ENCODE data around the gene CIPC.

Gene CIPC

DNA sequence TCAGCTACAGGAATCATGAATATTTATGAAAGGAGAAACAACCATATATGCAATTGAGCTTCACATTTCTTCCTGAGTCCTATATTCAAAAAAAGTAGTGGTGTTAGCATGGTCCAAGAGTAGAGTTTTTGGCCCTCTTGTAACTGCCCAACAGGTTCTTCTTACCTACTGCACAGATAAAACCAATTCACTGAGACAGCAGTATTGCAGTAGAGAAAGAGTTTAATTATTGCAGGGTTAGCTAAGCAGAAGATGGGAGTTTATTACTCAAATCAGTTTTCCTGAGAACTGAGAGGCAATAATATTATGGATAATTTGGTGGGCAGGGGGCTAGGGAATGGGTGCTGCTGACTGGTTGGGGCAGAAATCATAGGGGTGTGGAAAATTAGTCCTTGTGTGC is 6.5 kb upstream of the CIPC start:
- H2AFZ ChIP-seq (ENCODE audit: insufficient read depth, low read length, poor library complexity): no peak overlapping the region
- H3K4me3 ChIP-seq (ENCODE audit: low read depth, low read length): no peak overlapping the region
- H3K27me3 ChIP-seq (ENCODE audit: insufficient read depth, low read length): no peaks in the 10 kb centered on the region
- no peak overlapping the region for H2BK120ac ChIP-seq (ENCODE audit: insufficient read depth, low read length, poor library complexity)
- H3K4ac ChIP-seq (ENCODE audit: low read depth, low read length): no peak overlapping the region
- H3K36me3 ChIP-seq (ENCODE audit: control insufficient read depth in 1 of 2, insufficient read depth in 2 of 2, low read length in 2 of 2): peaks cover 0 to 1% of the 10 kb centered on the region in 2 experiments
- no peaks in the 10 kb centered on the region for H3K9me3 ChIP-seq (ENCODE audit: insufficient read depth, low read depth, low read length)
- H3K79me2 ChIP-seq (ENCODE audit: control insufficient read depth, insufficient read depth, low read length, poor library complexity): peaks cover 2% of the 10 kb centered on the region
- H2BK12ac ChIP-seq (ENCODE audit: low read length): no peak overlapping the region
- no peak for DNase-seq
- peaks cover 19% of the 10 kb centered on the region for H3K79me1 ChIP-seq (ENCODE audit: low read length)
- no peak overlapping the region for H3K27ac ChIP-seq (ENCODE audit: low read depth, low read length)
- H4K8ac ChIP-seq (ENCODE audit: low read depth, low read length): no peak overlapping the region
- no peak overlapping the region for H3K14ac ChIP-seq (ENCODE audit: low read length)
- peaks cover 17 to 18% of the 10 kb centered on the region in 2 experiments for H3K4me1 ChIP-seq (ENCODE audit: control insufficient read depth in 1 of 2, insufficient read depth in 2 of 2, low read length in 2 of 2)
- H3K18ac ChIP-seq (ENCODE audit: low read length): no peak overlapping the region
- H2AK5ac ChIP-seq (ENCODE audit: low read length): no peak overlapping the region
- no peak overlapping the region for H3K4me2 ChIP-seq (ENCODE audit: low read length)
- no peak overlapping the region for H4K12ac ChIP-seq (ENCODE audit: low read depth, low read length)
- no peak overlapping the region for H2BK5ac ChIP-seq (ENCODE audit: low read depth, low read length, poor library complexity)
- no peak overlapping the region for H3K9ac ChIP-seq (ENCODE audit: low read length)
- no peak overlapping the region for H3K23ac ChIP-seq (ENCODE audit: low read length)
- no peak overlapping the region for H4K91ac ChIP-seq (ENCODE audit: low read depth, low read length)

GRCh38 chr14:77092676-77093075 is 5.4 kb upstream of the CIPC start:
- Histone ChIP-seq H3K4ac (ENCODE audit: low read depth, low read length) (no peak overlapping the region), H3K23ac (ENCODE audit: low read length) (no peak overlapping the region), H4K12ac (ENCODE audit: low read depth, low read length) (no peak overlapping the region), H2BK12ac (ENCODE audit: low read length) (peak overlapping the region; percentile 63), H3K18ac (ENCODE audit: low read length) (no peak overlapping the region), H2BK120ac (ENCODE audit: insufficient read depth, low read length, poor library complexity) (no peak overlapping the region), H3K4me1 (ENCODE audit: control insufficient read depth in 1 of 2, insufficient read depth in 2 of 2, low read length in 2 of 2) (peaks cover 9 to 10% of the 10 kb centered on the region in 2 experiments), H2AK5ac (ENCODE audit: low read length) (no peak overlapping the region), H2BK5ac (ENCODE audit: low read depth, low read length, poor library complexity) (no peak overlapping the region), H3K9ac (ENCODE audit: low read length) (no peak overlapping the region), H3K9me3 (ENCODE audit: insufficient read depth, low read depth, low read length) (no peaks in the 10 kb centered on the region), H3K27me3 (ENCODE audit: insufficient read depth, low read length) (no peaks in the 10 kb centered on the region), H3K4me2 (ENCODE audit: low read length) (no peak overlapping the region), H3K36me3 (ENCODE audit: control insufficient read depth in 1 of 2, insufficient read depth in 2 of 2, low read length in 2 of 2) (peaks cover 0 to 1% of the 10 kb centered on the region in 2 experiments), H3K79me1 (ENCODE audit: low read length) (peaks cover 19% of the 10 kb centered on the region), H3K4me3 (ENCODE audit: low read depth, low read length) (no peak overlapping the region), H3K79me2 (ENCODE audit: control insufficient read depth, insufficient read depth, low read length, poor library complexity) (peaks cover 5% of the 10 kb centered on the region), H3K14ac (ENCODE audit: low read length) (no peak overlapping the region), H3K27ac (ENCODE audit: low read depth, low read length) (no peak overlapping the region), H4K8ac (ENCODE audit: low read depth, low read length) (no peak overlapping the region), H4K91ac (ENCODE audit: low read depth, low read length) (no peak overlapping the region), H2AFZ (ENCODE audit: insufficient read depth, low read length, poor library complexity) (no peak overlapping the region)
- no peak for DNase-seq
- no CpG with 5 or more reads among the region's 3 CpGs for WGBS (ENCODE audit: extremely low coverage, insufficient coverage, insufficient read length)

GRCh38 chr14:77094672-77095284 is 3.3 kb upstream of the CIPC start:
- Histone ChIP-seq H3K27me3 (ENCODE audit: insufficient read depth, low read length) (no peaks in the 10 kb centered on the region), H2BK12ac (ENCODE audit: low read length) (no peak overlapping the region), H3K18ac (ENCODE audit: low read length) (no peak overlapping the region), H2AK5ac (ENCODE audit: low read length) (no peak overlapping the region), H4K8ac (ENCODE audit: low read depth, low read length) (no peak overlapping the region), H2AFZ (ENCODE audit: insufficient read depth, low read length, poor library complexity) (no peak overlapping the region), H3K4me2 (ENCODE audit: low read length) (no peak overlapping the region), H3K23ac (ENCODE audit: low read length) (no peak overlapping the region), H3K9ac (ENCODE audit: low read length) (no peak overlapping the region), H3K14ac (ENCODE audit: low read length) (no peak overlapping the region), H3K36me3 (ENCODE audit: control insufficient read depth in 1 of 2, insufficient read depth in 2 of 2, low read length in 2 of 2) (peaks cover 0 to 1% of the 10 kb centered on the region in 2 experiments), H3K9me3 (ENCODE audit: insufficient read depth, low read depth, low read length) (no peaks in the 10 kb centered on the region), H3K4me3 (ENCODE audit: low read depth, low read length) (no peak overlapping the region), H4K12ac (ENCODE audit: low read depth, low read length) (no peak overlapping the region), H3K4ac (ENCODE audit: low read depth, low read length) (no peak overlapping the region), H3K4me1 (ENCODE audit: control insufficient read depth in 1 of 2, insufficient read depth in 2 of 2, low read length in 2 of 2) (peaks cover 4 to 7% of the 10 kb centered on the region in 2 experiments), H3K79me1 (ENCODE audit: low read length) (peaks cover 14% of the 10 kb centered on the region), H3K79me2 (ENCODE audit: control insufficient read depth, insufficient read depth, low read length, poor library complexity) (peaks cover 13% of the 10 kb centered on the region), H3K27ac (ENCODE audit: low read depth, low read length) (no peak overlapping the region), H2BK5ac (ENCODE audit: low read depth, low read length, poor library complexity) (no peak overlapping the region), H4K91ac (ENCODE audit: low read depth, low read length) (no peak overlapping the region), H2BK120ac (ENCODE audit: insufficient read depth, low read length, poor library complexity) (no peak overlapping the region)
- no CpG with 5 or more reads among the region's 8 CpGs for WGBS (ENCODE audit: extremely low coverage, insufficient coverage, insufficient read length)
- peak; percentile 80 to 93 for DNase-seq

DNA sequence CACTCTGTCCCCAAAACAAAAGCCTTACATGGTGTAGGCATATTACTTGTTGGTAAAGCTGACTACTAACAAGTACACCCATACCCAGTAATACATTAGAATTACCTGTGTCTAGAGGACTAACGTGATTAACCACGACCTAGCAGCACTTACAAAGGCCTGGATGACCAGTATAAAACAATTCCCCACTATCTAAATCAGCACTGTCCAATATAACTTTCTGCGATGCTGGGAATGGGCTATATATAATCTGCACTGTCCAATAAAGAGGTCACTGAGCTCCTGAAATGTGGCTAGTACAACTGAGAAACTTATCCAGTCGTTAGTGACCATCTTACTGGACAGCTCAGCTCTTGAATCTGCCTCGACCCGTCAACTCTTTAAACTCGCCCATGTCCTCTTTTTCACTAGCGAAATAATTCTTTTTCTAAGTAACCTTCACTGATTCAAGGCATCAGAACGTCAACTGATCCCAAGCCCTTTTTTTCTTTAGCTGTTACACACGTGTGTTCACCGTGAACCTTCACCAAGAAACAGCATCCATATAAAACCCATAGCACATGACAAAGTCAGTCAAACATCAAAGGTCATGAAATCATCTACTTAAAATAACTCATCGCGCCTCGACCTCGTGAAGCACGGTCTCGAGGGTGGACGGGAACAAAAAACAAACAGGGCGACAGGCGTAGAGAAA is 905 bp upstream of the CIPC start:
- Histone ChIP-seq H3K23ac (ENCODE audit: low read length) (no peak overlapping the region), H3K4ac (ENCODE audit: low read depth, low read length) (peak overlapping the region; percentile 68), H4K91ac (ENCODE audit: low read depth, low read length) (peak overlapping the region; percentile 87), H2BK12ac (ENCODE audit: low read length) (peak overlapping the region; percentile 55), H2BK120ac (ENCODE audit: insufficient read depth, low read length, poor library complexity) (peak overlapping the region; percentile 85), H4K8ac (ENCODE audit: low read depth, low read length) (peak overlapping the region; percentile 72), H2BK5ac (ENCODE audit: low read depth, low read length, poor library complexity) (peak overlapping the region; percentile 63), H2AFZ (ENCODE audit: insufficient read depth, low read length, poor library complexity) (peak overlapping the region; percentile 76), H3K9me3 (ENCODE audit: insufficient read depth, low read depth, low read length) (no peaks in the 10 kb centered on the region), H3K27me3 (ENCODE audit: insufficient read depth, low read length) (no peaks in the 10 kb centered on the region), H3K18ac (ENCODE audit: low read length) (peak overlapping the region; percentile 58), H3K79me1 (ENCODE audit: low read length) (peaks cover 14% of the 10 kb centered on the region), H3K36me3 (ENCODE audit: control insufficient read depth in 1 of 2, insufficient read depth in 2 of 2, low read length in 2 of 2) (no peaks in the 10 kb centered on the region), H4K12ac (ENCODE audit: low read depth, low read length) (peak overlapping the region; percentile 55), H3K9ac (ENCODE audit: low read length) (peak overlapping the region; percentile 73), H2AK5ac (ENCODE audit: low read length) (peak overlapping the region; percentile 59), H3K4me2 (ENCODE audit: low read length) (peak overlapping the region; percentile 59), H3K27ac (ENCODE audit: low read depth, low read length) (peak overlapping the region; percentile 80), H3K79me2 (ENCODE audit: control insufficient read depth, insufficient read depth, low read length, poor library complexity) (peaks cover 14% of the 10 kb centered on the region), H3K4me1 (ENCODE audit: control insufficient read depth in 1 of 2, insufficient read depth in 2 of 2, low read length in 2 of 2) (peaks cover 4 to 9% of the 10 kb centered on the region in 2 experiments), H3K4me3 (ENCODE audit: low read depth, low read length) (peak overlapping the region; percentile 81), H3K14ac (ENCODE audit: low read length) (peak overlapping the region; percentile 79)
- no CpG with 5 or more reads among the region's 20 CpGs for WGBS (ENCODE audit: extremely low coverage, insufficient coverage, insufficient read length)
- peak in 1 of 2 donors; percentile 55 for DNase-seq

Measured in trophoblast cell (in vitro differentiated cells and primary cell).